T-helper 17 cell (primary cell): Measurements from ENCODE around the gene C17orf75. TPM values are rescaled to one million over a fixed set of nuclear protein-coding genes. Genes with fewer than 3 reads are reported as not detected.

Experiments used
- ATAC-seq: fragments of 150-1000 bp; cut with Tn5 transposase; 2 replicates; pipeline ENCODE4 v1.10.0; 2021; ENCODE audit warnings: mild to moderate bottlenecking, moderate library complexity
- DNase-seq, 3 donors: peaks; one replicate each; pipeline versions ENCODE4 v3.0.0 to v3.0.0-alpha.2; 2020 to 2021
- H3K9me3 ChIP-seq: one replicate; pipeline ENCODE4 v1.7.0; 2013; ENCODE audit warnings: low read length, mild to moderate bottlenecking; ENCODE audit not compliant: control insufficient read depth, poor library complexity, severe bottlenecking
- H3K27ac Mint-ChIP-seq: one replicate; pipeline ENCODE4 v1.8.0; 2022; ENCODE audit warnings: mild to moderate bottlenecking, moderate library complexity, mixed read lengths
- H3K27me3 Mint-ChIP-seq: one replicate; pipeline ENCODE4 v1.8.0; 2022; ENCODE audit warnings: mixed read lengths
- H3K36me3 Mint-ChIP-seq: one replicate; pipeline ENCODE4 v1.8.0; 2022; ENCODE audit warnings: low read depth, mixed read lengths
- H3K4me1 Mint-ChIP-seq: one replicate; pipeline ENCODE4 v1.8.0; 2022; ENCODE audit warnings: mild to moderate bottlenecking, mixed read lengths
- H3K4me3 Mint-ChIP-seq: one replicate; pipeline ENCODE4 v1.8.0; 2022; ENCODE audit warnings: mild to moderate bottlenecking, moderate library complexity, mixed read lengths
- total RNA-seq, 4 donors: library from RNA in 2 of 4; stranded (reverse) in 2 of 4; gene quantifications; one replicate each; pipeline ENCODE4 v1.2.3 and lab custom pipeline; 2022 to 2026

C17orf75 gene
- total RNA-seq, 2 donors from 2014 or later, result 11.6 to 11.8 TPM

DNA sequence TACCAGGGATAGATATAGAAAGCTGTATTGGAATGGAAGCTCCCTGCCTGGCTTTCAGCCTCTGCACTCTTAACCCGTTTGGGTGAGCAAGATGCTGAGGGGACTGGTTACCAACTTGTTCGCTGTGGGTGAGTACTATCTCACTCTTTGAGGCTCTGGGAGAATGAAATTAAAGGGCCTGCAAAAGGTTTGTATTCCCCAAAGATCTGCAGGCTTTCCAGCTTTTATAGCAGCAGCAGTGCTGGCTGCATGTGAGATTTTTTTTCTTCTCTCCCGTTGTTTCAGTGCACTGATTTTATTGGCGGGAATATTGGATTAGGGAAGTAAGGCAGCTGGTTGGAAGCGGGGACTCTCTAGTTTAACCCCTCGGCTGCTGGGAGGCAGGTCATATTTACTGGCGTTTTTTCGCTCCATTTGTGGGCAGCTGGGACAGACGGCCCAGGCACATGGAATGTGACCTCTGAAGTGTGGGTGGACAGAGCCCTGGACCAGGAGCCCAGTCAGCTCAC, 30.9 kb downstream of the C17orf75 start:
- ATAC-seq (no peak), DNase-seq (no peak)
- Mint-ChIP-seq H3K4me1 (no peaks in the 10 kb centered on the region), H3K4me3 (no peak overlapping the region), H3K27me3 (peaks cover 6% of the 10 kb centered on the region), H3K27ac (no peak overlapping the region), H3K36me3 (no peaks in the 10 kb centered on the region)
- H3K9me3 ChIP-seq, result no peaks in the 10 kb centered on the region

DNA sequence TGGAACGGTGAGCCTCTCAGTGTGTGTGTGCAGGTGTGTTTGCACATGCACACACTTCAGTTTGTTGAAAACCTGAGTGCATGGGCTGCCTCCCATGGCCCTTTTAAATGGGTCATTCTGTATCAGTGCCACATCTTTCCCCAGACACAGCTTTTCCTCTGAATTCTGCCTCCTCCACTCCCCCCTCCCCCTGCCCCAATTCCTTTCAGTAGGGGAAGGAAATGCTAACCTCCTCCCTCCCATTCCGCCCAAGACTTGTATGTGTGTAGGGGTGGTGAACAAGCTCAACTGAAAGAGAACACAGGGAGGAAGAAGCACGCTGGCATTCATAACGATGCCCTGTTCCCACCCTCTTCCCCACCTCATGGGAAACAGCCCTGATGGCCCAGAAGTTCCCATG, 34.3 kb downstream of the C17orf75 start:
- no peaks in the 10 kb centered on the region for H3K9me3 ChIP-seq
- Mint-ChIP-seq H3K4me1 (no peaks in the 10 kb centered on the region), H3K27ac (no peak overlapping the region), H3K36me3 (no peaks in the 10 kb centered on the region), H3K27me3 (peaks cover 5% of the 10 kb centered on the region), H3K4me3 (no peak overlapping the region)
- ATAC-seq (no peak), DNase-seq (no peak)

DNA sequence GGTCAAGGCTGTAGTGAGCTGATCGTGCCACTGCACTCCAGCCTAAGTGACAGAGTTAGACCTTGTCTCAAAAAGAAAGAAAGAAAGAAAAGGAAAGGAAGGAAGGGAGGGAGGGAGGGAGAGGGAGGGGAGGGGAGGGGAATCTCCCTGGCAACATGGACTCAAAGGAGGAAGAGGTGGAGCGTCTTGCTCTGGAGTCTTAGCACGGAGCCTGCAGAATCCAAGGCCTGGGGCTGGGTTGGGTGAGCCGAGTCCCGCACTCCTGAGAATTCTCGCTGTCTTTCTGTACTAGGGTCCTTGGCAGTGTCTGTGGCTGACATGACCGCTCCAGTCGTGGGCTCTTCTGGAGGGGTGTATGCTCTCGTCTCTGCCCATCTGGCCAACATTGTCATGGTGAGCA, 36.9 kb downstream of the C17orf75 start:
- H3K9me3 ChIP-seq, result no peaks in the 10 kb centered on the region
- Mint-ChIP-seq H3K27ac (no peak overlapping the region), H3K36me3 (no peaks in the 10 kb centered on the region), H3K4me1 (no peaks in the 10 kb centered on the region), H3K4me3 (no peak overlapping the region), H3K27me3 (peaks cover 5% of the 10 kb centered on the region)
- ATAC-seq (no peak), DNase-seq (no peak)

DNA sequence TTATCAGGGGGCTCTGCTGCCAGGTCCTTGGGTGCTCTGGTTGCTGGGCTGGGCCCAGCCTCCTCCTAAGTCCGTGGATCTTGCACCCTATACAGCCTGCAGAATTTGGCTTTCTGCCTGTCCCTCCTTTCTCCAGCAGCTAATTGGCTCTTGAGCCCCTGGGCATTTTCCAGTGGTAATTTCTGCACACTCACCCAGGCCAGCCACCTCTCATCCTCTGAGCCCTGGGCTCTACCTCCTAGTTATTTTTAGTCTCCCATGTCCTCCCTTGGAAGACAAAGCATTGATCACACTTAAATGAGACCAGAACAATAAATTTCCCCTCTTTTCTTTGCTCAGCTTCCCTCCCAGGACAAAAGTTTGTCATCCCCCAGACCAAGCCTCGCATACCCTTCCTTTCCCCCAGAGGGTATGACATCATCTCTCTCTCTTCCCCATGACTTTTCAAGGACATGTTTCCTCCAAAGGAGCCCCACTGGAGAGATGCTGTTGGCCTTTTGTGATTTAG, 38.1 kb downstream of the C17orf75 start:
- no peaks in the 10 kb centered on the region for H3K36me3 Mint-ChIP-seq
- no peaks in the 10 kb centered on the region for H3K9me3 ChIP-seq
- DNase-seq (no peak), ATAC-seq (no peak)
- H3K4me3 Mint-ChIP-seq, result no peak overlapping the region
- no peak overlapping the region for H3K27ac Mint-ChIP-seq
- peaks cover 5% of the 10 kb centered on the region for H3K27me3 Mint-ChIP-seq
- H3K4me1 Mint-ChIP-seq, result no peaks in the 10 kb centered on the region

DNA sequence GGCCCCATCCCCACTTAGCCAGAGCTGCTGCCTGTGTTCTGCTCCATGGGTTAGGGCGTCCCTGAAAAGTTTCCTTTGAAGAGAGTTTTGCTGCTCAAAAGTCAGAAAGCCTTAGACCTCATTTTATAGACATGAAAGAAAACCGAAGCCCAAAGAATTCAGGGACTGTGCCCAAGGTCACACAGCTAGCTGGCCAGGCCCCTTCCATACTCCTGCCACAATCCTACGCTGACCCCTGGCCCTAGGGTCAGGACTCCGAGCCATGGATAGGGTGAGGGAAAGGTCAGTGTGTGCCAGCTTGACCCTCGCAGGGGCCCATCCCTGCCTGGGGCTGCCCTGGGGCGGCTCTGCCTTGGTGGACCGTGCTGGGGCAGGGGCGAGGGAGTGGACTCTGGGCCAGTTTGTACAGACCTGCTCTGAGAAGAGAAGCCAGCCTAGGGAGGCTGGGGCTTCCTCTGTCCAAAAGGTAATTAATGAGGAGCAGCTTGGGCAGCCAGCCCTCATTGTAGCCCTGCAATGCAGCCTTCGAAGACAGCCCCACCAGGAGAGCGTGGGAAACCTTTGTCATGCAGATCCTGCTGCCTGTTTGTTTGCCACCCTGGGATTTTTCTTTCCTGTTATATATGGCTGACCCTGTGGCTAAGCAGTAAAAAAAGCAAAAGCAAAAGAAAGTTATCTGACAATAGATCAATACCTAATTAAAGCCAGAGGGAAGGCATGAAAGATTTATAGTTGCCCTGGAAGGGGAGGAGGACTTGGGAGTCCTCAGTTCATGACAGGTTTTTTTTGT, 38.9 kb downstream of the C17orf75 start:
- no peak for ATAC-seq
- H3K4me3 Mint-ChIP-seq, result no peak overlapping the region
- H3K36me3 Mint-ChIP-seq, result no peaks in the 10 kb centered on the region
- H3K27me3 Mint-ChIP-seq, result peaks cover 5% of the 10 kb centered on the region
- DNase-seq, result no peak
- H3K27ac Mint-ChIP-seq, result no peak overlapping the region
- H3K9me3 ChIP-seq, result no peaks in the 10 kb centered on the region
- no peaks in the 10 kb centered on the region for H3K4me1 Mint-ChIP-seq

DNA sequence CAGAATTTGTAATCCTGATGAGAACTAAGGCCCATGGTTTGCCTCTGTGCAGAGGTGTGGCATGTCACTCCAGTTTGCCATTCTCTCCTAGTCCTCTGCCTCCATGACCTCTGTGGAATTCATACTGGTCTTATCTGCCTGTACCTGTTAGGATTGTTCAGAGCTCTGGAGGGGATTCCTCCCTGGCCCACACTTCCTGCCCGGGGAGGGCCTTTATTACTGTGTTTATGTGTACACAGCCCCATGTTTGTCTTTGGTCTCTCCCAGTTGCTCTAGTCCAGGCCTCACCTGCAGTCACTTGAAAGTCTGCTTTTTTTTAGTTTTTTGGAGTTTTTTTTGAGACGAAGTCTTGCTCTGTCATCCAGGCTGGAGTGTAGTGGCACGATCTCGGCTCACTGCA, 39.9 kb downstream of the C17orf75 start:
- Mint-ChIP-seq H3K27ac (no peak overlapping the region), H3K4me3 (no peak overlapping the region), H3K4me1 (no peaks in the 10 kb centered on the region), H3K36me3 (no peaks in the 10 kb centered on the region), H3K27me3 (peaks cover 5% of the 10 kb centered on the region)
- DNase-seq (no peak), ATAC-seq (no peak)
- no peaks in the 10 kb centered on the region for H3K9me3 ChIP-seq

DNA sequence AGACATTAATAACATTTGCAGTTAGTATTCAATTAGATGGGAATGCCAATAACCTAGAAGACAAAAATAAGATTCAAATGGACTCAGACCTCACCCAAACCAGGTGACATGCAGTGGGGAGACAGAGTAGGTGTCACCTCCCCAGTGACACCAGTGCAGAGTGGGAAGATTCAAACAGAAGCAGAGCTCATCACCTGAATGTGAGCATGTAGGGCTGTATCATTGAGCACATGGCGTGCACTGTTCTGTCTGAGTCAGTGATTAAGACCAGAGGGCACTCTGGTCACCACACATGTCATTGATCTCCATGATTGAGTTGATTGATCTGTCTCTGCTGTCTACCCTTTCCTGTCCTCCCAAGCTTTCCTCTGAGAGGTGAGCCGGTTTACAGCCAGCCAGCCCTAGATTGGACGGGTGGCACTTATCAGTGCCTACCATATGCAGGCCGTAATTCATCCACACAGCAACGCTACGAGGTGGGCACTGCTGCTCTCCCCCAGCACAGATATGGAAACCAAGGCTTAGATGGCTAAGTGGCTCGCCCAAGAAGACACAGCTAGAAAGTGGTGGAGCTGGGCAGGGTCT, 42.3 kb downstream of the C17orf75 start:
- Mint-ChIP-seq H3K27ac (no peak overlapping the region), H3K36me3 (no peaks in the 10 kb centered on the region), H3K4me3 (no peak overlapping the region), H3K4me1 (no peaks in the 10 kb centered on the region), H3K27me3 (peaks cover 5% of the 10 kb centered on the region)
- DNase-seq (no peak), ATAC-seq (no peak)
- no peaks in the 10 kb centered on the region for H3K9me3 ChIP-seq

DNA sequence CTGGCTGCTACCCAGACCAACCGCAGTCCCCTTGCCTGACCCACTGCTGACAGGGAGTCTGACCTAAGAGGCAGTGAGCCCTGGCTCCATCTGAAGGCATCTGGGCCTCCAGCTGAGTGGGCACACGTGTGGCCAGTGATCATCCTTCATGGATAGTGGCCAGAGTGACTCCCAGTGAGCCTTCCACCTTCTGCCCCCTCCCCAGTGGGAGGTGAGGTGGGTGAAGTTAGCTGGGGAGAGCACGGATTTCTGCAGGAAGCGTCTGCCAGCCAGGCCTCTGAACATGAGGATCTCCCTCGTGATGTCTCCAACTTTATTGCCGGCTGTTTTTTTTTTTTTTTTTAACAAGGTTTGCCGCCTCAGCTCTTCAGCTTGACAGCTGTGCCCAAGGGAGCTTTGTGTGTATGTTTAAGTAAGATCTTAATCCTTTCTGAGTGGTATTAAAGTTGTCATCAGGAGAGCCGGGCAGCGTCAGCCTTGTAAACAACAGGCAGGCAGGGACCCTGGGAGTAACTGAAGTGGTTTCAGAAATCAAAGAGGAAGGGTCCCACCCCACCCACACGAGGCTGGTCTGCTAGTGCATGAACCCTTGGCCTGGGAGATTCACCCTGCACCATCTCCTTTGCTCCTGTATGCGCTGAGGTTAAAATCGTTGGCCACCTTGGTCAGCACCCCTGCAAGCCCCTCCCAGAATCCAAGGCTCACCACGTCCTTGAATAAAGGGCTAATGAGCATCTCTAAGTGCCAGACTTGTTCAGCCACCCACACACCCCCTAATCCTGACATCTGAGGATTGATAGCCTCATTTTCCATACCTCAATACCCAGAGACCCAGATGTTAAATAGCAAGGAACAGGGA, 43.0 kb downstream of the C17orf75 start:
- Mint-ChIP-seq H3K27ac (no peak overlapping the region), H3K4me1 (no peaks in the 10 kb centered on the region), H3K4me3 (no peak overlapping the region), H3K36me3 (no peaks in the 10 kb centered on the region), H3K27me3 (peaks cover 2% of the 10 kb centered on the region)
- ATAC-seq, result no peak
- no peaks in the 10 kb centered on the region for H3K9me3 ChIP-seq
- no peak for DNase-seq

DNA sequence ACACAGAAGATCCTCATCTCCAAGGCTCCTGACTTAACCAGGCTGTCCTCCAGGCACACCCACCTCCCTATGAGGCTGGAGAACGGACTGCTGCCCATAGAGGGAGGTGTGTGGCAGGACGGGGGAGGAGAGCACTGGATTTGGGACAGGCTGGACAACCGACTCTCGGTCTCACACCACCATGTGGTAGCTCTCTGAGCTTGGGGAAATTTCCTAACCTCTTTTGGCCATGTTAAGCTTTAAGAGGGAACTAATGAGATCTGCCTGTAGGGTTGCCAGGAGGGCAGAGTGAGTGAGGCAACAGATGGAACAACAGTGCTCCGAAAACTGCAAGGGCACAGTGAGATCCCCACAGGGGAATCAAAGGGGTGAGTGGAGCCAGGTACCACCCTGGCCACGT, 43.7 kb downstream of the C17orf75 start:
- Mint-ChIP-seq H3K27ac (no peak overlapping the region), H3K4me3 (no peak overlapping the region), H3K4me1 (no peaks in the 10 kb centered on the region), H3K36me3 (no peaks in the 10 kb centered on the region), H3K27me3 (no peaks in the 10 kb centered on the region)
- DNase-seq (no peak), ATAC-seq (no peak)
- no peaks in the 10 kb centered on the region for H3K9me3 ChIP-seq

DNA sequence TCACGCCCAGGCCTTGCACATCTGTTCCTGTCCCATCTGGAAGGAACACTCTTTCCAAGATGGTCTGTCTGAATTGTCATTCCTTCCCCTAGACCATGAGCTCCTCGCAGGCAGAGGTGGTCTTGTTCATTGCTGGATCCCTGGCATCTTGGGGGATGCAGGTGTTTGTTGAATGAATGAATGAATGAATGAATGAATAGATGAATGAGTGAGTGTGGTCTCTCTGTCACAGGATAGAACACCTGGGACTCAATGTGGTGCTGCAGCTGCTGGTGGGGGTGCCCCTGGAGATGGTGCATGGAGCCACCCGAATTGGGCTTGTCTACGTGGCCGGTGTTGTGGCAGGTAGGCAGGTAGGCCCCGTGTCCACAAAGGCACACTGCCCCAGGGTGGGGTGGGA, 44.1 kb downstream of the C17orf75 start:
- Mint-ChIP-seq H3K27ac (no peak overlapping the region), H3K27me3 (no peaks in the 10 kb centered on the region), H3K4me1 (no peaks in the 10 kb centered on the region), H3K4me3 (no peak overlapping the region), H3K36me3 (no peaks in the 10 kb centered on the region)
- H3K9me3 ChIP-seq, result no peaks in the 10 kb centered on the region
- no peak for ATAC-seq
- DNase-seq, result no peak

DNA sequence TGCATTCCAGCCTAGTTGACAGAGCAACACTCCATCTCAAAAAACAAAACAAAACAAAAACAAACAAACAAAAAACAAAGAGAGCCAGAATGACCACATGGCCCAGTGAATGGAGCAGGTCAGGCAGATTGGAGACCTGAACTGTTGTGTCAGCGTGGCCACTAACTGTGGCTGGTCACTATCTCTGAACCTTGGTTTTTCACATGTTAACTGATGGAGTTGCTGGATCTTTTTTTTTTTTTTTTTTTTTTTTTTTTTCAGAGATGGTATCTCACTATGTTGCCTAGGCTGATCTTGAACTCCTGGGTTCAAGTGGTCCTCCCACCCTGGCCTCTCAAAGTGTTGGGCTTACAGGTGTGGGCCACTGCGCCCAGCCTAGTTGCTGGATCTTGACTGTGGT, 44.5 kb downstream of the C17orf75 start:
- H3K27me3 Mint-ChIP-seq, result no peaks in the 10 kb centered on the region
- no peaks in the 10 kb centered on the region for H3K36me3 Mint-ChIP-seq
- H3K9me3 ChIP-seq, result no peaks in the 10 kb centered on the region
- ATAC-seq, result no peak
- no peak overlapping the region for H3K4me3 Mint-ChIP-seq
- H3K27ac Mint-ChIP-seq, result no peak overlapping the region
- no peaks in the 10 kb centered on the region for H3K4me1 Mint-ChIP-seq
- no peak for DNase-seq

DNA sequence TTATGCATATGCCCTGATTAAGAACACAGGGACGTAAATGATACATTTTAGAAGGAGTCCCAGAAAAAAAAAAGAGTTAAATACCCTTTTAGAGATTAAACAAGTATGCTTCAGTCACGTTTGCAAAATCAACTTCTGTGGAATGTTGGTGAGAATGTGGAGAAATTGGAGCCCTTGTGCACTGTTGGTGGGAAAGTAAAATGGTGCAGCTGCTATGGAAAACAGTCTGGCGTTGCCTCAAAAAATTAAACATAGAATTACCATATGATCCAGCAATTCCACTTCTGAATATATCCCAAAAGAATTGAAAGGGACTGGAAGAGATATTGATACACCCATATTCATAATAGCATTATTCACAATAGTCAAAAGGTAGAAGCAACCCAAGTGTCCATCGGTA, 49.9 kb downstream of the C17orf75 start:
- DNase-seq, result no peak
- ATAC-seq, result no peak
- Mint-ChIP-seq H3K36me3 (no peaks in the 10 kb centered on the region), H3K27me3 (no peaks in the 10 kb centered on the region), H3K4me1 (no peaks in the 10 kb centered on the region), H3K27ac (no peak overlapping the region), H3K4me3 (no peak overlapping the region)
- H3K9me3 ChIP-seq, result no peaks in the 10 kb centered on the region

DNA sequence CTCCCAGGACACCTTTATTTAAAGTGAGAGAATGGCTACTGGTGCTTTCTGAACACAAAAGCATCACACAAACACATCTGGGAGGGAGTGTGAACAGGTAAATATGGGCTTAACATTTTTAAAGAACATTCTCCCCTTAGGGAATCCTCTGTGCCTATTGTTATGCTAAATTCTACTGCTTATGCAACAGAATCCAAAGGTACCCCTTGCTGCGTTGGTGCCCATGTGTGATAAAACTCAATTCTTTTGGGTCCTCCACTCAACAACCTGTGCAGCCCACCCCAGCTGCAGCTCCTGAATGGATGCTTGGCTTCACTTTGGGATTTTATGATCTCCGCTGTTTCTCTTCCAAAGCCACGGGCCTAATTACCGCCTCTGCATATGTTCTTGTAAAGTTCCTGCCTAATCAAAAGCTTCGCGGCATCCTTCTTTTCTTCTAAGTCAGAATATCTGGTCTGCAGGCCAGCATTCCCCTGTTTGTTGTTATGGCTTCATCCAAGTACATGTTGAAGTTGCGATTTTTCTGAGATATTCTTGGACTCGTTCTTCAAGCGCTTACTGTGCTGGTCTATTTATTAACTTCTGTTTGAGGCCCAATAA, 52.4 kb downstream of the C17orf75 start:
- Mint-ChIP-seq H3K4me3 (no peak overlapping the region), H3K4me1 (no peaks in the 10 kb centered on the region), H3K27me3 (peaks cover under 1% of the 10 kb centered on the region), H3K27ac (no peak overlapping the region), H3K36me3 (no peaks in the 10 kb centered on the region)
- H3K9me3 ChIP-seq, result no peaks in the 10 kb centered on the region
- DNase-seq (no peak), ATAC-seq (no peak)
